Measurements from ENCODE around the gene WDR41.
"Not testable (repeated sequence)": the region's sequence is repeated elsewhere in the genome, so short reads cannot be mapped to it uniquely, and the experiment has no call there.

Gene WDR41

GRCh38 chr5:77398896-77399295 is 93.2 kb downstream of the WDR41 start:
- DNase-seq, result no peak

GRCh38 chr5:77398458-77398857 is 93.7 kb downstream of the WDR41 start:
- DNase-seq, result no peak

- DNase-seq, result no peak
Observed at GRCh38 chr5:77397686-77398292, 94.3 kb downstream of the WDR41 start.

GRCh38 chr5:77396017-77396416 is 96.1 kb downstream of the WDR41 start:
- DNase-seq, result no peak

GRCh38 chr5:77394064-77394715 is 97.9 kb downstream of the WDR41 start:
- no peak for DNase-seq

- no peak for DNase-seq
Observed at GRCh38 chr5:77391240-77391765, 100.8 kb downstream of the WDR41 start.

- DNase-seq, result no peak
Observed at GRCh38 chr5:77390795-77391194, 101.3 kb downstream of the WDR41 start.

- DNase-seq, result no peak
Observed at GRCh38 chr5:77390221-77390620, 101.9 kb downstream of the WDR41 start.

- DNase-seq, result no peak
Observed at GRCh38 chr5:77389746-77390145, 102.4 kb downstream of the WDR41 start.

- DNase-seq, result not testable (repeated sequence)
Observed at GRCh38 chr5:77386340-77386739, 105.8 kb downstream of the WDR41 start.

GRCh38 chr5:77383336-77383735 is 108.8 kb downstream of the WDR41 start:
- DNase-seq, result not testable (repeated sequence)
